HG02938 (cell line): ENCODE data around the gene ESD.

Experiments used
- ATAC-seq: cut with Tn5 transposase; IDR thresholded peaks from one replicate; pipeline ENCODE4 v1.9.1; 2021; ENCODE audit warnings: mild to moderate bottlenecking, moderate library complexity; ENCODE audit not compliant: unreplicated experiment

The ESD gene

GRCh38 chr13:46748300-46748699, 48.7 kb downstream of the ESD start:
- ATAC-seq: no peak

GRCh38 chr13:46747031-46747820, 49.7 kb downstream of the ESD start:
- no peak for ATAC-seq

GRCh38 chr13:46745706-46746105, 51.3 kb downstream of the ESD start:
- ATAC-seq: no peak

- no peak for ATAC-seq
Observed at GRCh38 chr13:46745062-46745461, 51.9 kb downstream of the ESD start.

- ATAC-seq: no peak
Observed at GRCh38 chr13:46743191-46743590, 53.8 kb downstream of the ESD start.

GRCh38 chr13:46739447-46740098, 57.4 kb downstream of the ESD start:
- no peak for ATAC-seq

GRCh38 chr13:46738766-46739165, 58.2 kb downstream of the ESD start:
- ATAC-seq: no peak

- no peak for ATAC-seq
Observed at GRCh38 chr13:46738055-46738454, 58.9 kb downstream of the ESD start.

- no peak for ATAC-seq
Observed at GRCh38 chr13:46736541-46737310, 60.2 kb downstream of the ESD start.

GRCh38 chr13:46735425-46735824, 61.5 kb downstream of the ESD start:
- no peak for ATAC-seq

- no peak for ATAC-seq
Observed at GRCh38 chr13:46731535-46731934, 65.4 kb downstream of the ESD start.

- no peak for ATAC-seq
Observed at GRCh38 chr13:46728777-46729176, 68.2 kb downstream of the ESD start.

- no peak for ATAC-seq
Observed at GRCh38 chr13:46726347-46726746, 70.6 kb downstream of the ESD start.
